Nephron progenitor cell (in vitro differentiated cells): Measurements from ENCODE around the gene AKAIN1.

Source experiments
- DNase-seq: peaks from one replicate; pipeline ENCODE4 v3.0.0; 2021
- H3K27ac Mint-ChIP-seq: 2 replicates; pipeline ENCODE4 v1.8.0; 2021; ENCODE audit warnings: mild to moderate bottlenecking, moderate library complexity, mixed read lengths
- H3K27me3 Mint-ChIP-seq: 2 replicates; pipeline ENCODE4 v1.8.0; 2021; ENCODE audit warnings: mild to moderate bottlenecking, low read depth, mixed read lengths; ENCODE audit not compliant: poor library complexity
- H3K36me3 Mint-ChIP-seq: 2 replicates; pipeline ENCODE4 v1.8.0; 2021; ENCODE audit warnings: low read depth, mixed read lengths
- H3K4me1 Mint-ChIP-seq: 2 replicates; pipeline ENCODE4 v1.8.0; 2021; ENCODE audit warnings: mixed read lengths
- H3K4me3 Mint-ChIP-seq: 2 replicates; pipeline ENCODE4 v1.8.0; 2021; ENCODE audit warnings: mild to moderate bottlenecking, moderate library complexity, mixed read lengths
- H3K9me3 Mint-ChIP-seq: 2 replicates; pipeline ENCODE4 v1.8.0; 2021; ENCODE audit warnings: mild to moderate bottlenecking, moderate library complexity, mixed read lengths
- CTCF ChIP-seq: fragments of 200-600 bp; sonication (generic); IDR thresholded peaks from 2 replicates; pipeline ENCODE4 v1.5.0; 2021; ENCODE audit warnings: antibody characterized with exemption

AKAIN1 gene

GRCh38 chr18:5196253-5197031 lies 615 bp downstream of the AKAIN1 start:
- Mint-ChIP-seq H3K36me3 (no peaks in the 10 kb centered on the region), H3K27ac (no peak overlapping the region), H3K9me3 (no peaks in the 10 kb centered on the region), H3K27me3 (peaks cover 50% of the 10 kb centered on the region), H3K4me3 (peak overlapping the region; percentile 82), H3K4me1 (peaks cover 23% of the 10 kb centered on the region)
- DNase-seq, result peak; percentile 26
- TF ChIP-seq CTCF, result no peak

- no peak for DNase-seq
- Mint-ChIP-seq H3K27ac (no peak overlapping the region), H3K9me3 (no peaks in the 10 kb centered on the region), H3K27me3 (peaks cover 49% of the 10 kb centered on the region), H3K4me3 (peak overlapping the region; percentile 82), H3K36me3 (no peaks in the 10 kb centered on the region), H3K4me1 (peaks cover 23% of the 10 kb centered on the region)
- no peak for TF ChIP-seq CTCF
Observed at GRCh38 chr18:5195656-5196055, 1.4 kb downstream of the AKAIN1 start.

GRCh38 chr18:5180254-5180653 lies 16.8 kb downstream of the AKAIN1 start:
- TF ChIP-seq CTCF, result no peak
- Mint-ChIP-seq H3K27ac (no peak overlapping the region), H3K36me3 (no peaks in the 10 kb centered on the region), H3K4me1 (no peaks in the 10 kb centered on the region), H3K4me3 (no peak overlapping the region), H3K9me3 (no peaks in the 10 kb centered on the region), H3K27me3 (peaks cover 3% of the 10 kb centered on the region)
- no peak for DNase-seq

GRCh38 chr18:5178519-5178918 lies 18.5 kb downstream of the AKAIN1 start:
- H3K4me3 Mint-ChIP-seq, result no peak overlapping the region
- no peaks in the 10 kb centered on the region for H3K4me1 Mint-ChIP-seq
- H3K27me3 Mint-ChIP-seq, result peaks cover 3% of the 10 kb centered on the region
- no peaks in the 10 kb centered on the region for H3K9me3 Mint-ChIP-seq
- no peak for DNase-seq
- no peak for TF ChIP-seq CTCF
- no peak overlapping the region for H3K27ac Mint-ChIP-seq
- H3K36me3 Mint-ChIP-seq, result no peaks in the 10 kb centered on the region

- no peak for TF ChIP-seq CTCF
- Mint-ChIP-seq H3K27me3 (peaks cover 3% of the 10 kb centered on the region), H3K9me3 (peaks cover 9% of the 10 kb centered on the region), H3K4me3 (no peak overlapping the region), H3K4me1 (no peaks in the 10 kb centered on the region), H3K36me3 (no peaks in the 10 kb centered on the region), H3K27ac (no peak overlapping the region)
- DNase-seq, result no peak
Observed at GRCh38 chr18:5175378-5175777, 21.7 kb downstream of the AKAIN1 start.

GRCh38 chr18:5173646-5174045 lies 23.4 kb downstream of the AKAIN1 start:
- DNase-seq, result no peak
- Mint-ChIP-seq H3K9me3 (peaks cover 9% of the 10 kb centered on the region), H3K27me3 (no peaks in the 10 kb centered on the region), H3K36me3 (no peaks in the 10 kb centered on the region), H3K4me3 (no peak overlapping the region), H3K27ac (no peak overlapping the region), H3K4me1 (no peaks in the 10 kb centered on the region)
- TF ChIP-seq CTCF, result no peak
